Skeletal muscle cell (primary cell): ENCODE measurements around the gene ZGRF1.
A peak's percentile ranks its signal among the peaks of the same experiment; 100 is the strongest.

Experiments
- DNase-seq: peaks from one replicate; pipeline ENCODE4 v3.0.0-alpha.2; 2010; ENCODE audit warnings: low read depth
- H3K4me3 ChIP-seq: 2 replicates; pipeline ENCODE4 v1.5.1; 2011; ENCODE audit warnings: low read depth, mild to moderate bottlenecking, control low read depth, low read length, moderate library complexity

The ZGRF1 gene

GRCh38 chr4:112521123-112522023 lies 115.3 kb downstream of the ZGRF1 start:
- no peak for DNase-seq
- H3K4me3 ChIP-seq: no peak overlapping the region

GRCh38 chr4:112520598-112521122 lies 116.0 kb downstream of the ZGRF1 start:
- no peak for DNase-seq
- H3K4me3 ChIP-seq: no peak overlapping the region

- no peak overlapping the region for H3K4me3 ChIP-seq
- DNase-seq: no peak
These were observed 116.8 kb downstream of the ZGRF1 start for GRCh38 chr4:112519689-112520597.

- H3K4me3 ChIP-seq: no peak overlapping the region
- no peak for DNase-seq
These were observed 118.0 kb downstream of the ZGRF1 start for GRCh38 chr4:112518675-112519074.

GRCh38 chr4:112517911-112518310 lies 118.8 kb downstream of the ZGRF1 start:
- no peak overlapping the region for H3K4me3 ChIP-seq
- DNase-seq: no peak

- DNase-seq: no peak
- no peak overlapping the region for H3K4me3 ChIP-seq
These were observed 119.6 kb downstream of the ZGRF1 start for GRCh38 chr4:112517067-112517634.

- no peak for DNase-seq
- peak overlapping the region; percentile 31 for H3K4me3 ChIP-seq
These were observed 120.1 kb downstream of the ZGRF1 start for GRCh38 chr4:112516471-112517066.

GRCh38 chr4:112516066-112516470 lies 120.6 kb downstream of the ZGRF1 start, which contains the start of gene NEUROG2:
NEUROG2 (minus strand) TSS chr4:112516180; CDS start chr4:112515475, 705 bp downstream.
- DNase-seq: no peak
- H3K4me3 ChIP-seq: peak within 1 kb of the TSS; percentile 49

- H3K4me3 ChIP-seq: peak overlapping the region; percentile 49
- DNase-seq: no peak
These were observed 121.3 kb downstream of the ZGRF1 start for GRCh38 chr4:112515198-112516065.

GRCh38 chr4:112514647-112515197 lies 122.0 kb downstream of the ZGRF1 start:
- no peak for DNase-seq
- peak overlapping the region; percentile 49 for H3K4me3 ChIP-seq

GRCh38 chr4:112513971-112514646 lies 122.6 kb downstream of the ZGRF1 start:
- DNase-seq: no peak
- H3K4me3 ChIP-seq: no peak overlapping the region

- H3K4me3 ChIP-seq: no peak overlapping the region
- DNase-seq: no peak
These were observed 124.9 kb downstream of the ZGRF1 start for GRCh38 chr4:112511803-112512118.

GRCh38 chr4:112511093-112511802 lies 125.5 kb downstream of the ZGRF1 start:
- no peak overlapping the region for H3K4me3 ChIP-seq

GRCh38 chr4:112510291-112511092 lies 126.2 kb downstream of the ZGRF1 start:
- H3K4me3 ChIP-seq: peak overlapping the region; percentile 19
- DNase-seq: no peak

More at GRCh38 chr4:112511093-112511802, 125.5 kb downstream of the ZGRF1 start:
- no peak for DNase-seq

GRCh38 chr4:112509243-112510141 lies 127.2 kb downstream of the ZGRF1 start:
- DNase-seq: no peak
- H3K4me3 ChIP-seq: peak overlapping the region; percentile 3
